ENCODE measurements around the gene MCTP2. TPM values are rescaled to one million over a fixed set of nuclear protein-coding genes. Genes with fewer than 3 reads are reported as not detected.

MCTP2 gene
- total RNA-seq, 1 experiment from 2014 or later, result 1.3 TPM

DNA sequence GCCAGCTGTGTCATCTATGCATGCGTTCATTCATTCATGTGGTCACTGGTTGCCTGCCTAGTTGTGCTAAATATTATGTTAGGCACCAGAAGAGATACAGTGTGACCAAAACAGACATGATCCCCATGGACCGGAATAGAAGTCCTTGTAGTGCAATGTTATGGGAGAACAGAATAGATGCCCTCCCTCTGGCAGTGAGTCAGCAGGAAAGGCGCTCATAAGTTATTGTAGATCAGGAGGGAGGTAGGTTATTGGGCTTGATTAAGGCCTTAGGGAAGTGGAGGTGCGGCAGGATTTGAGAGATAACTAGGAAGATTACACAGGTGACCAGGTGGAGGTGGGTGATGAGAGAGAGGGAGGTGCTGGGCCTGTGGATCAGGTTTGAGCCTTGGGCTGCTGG is 5.2 kb downstream of the MCTP2 start:
- Histone ChIP-seq H3K79me1 (ENCODE audit: insufficient read depth, low read depth, low read length, poor library complexity, severe bottlenecking) (no peaks in the 10 kb centered on the region), H2BK12ac (ENCODE audit: insufficient read length, low read depth, low read length) (no peak overlapping the region), H3K4me1 (ENCODE audit: insufficient read depth, low read length) (no peaks in the 10 kb centered on the region; the same call in 1 of the 2 replicates), H4K91ac (ENCODE audit: insufficient read length, low read depth, low read length) (no peak overlapping the region), H3K23ac (ENCODE audit: insufficient read length, low read depth, low read length) (no peak overlapping the region), H4K8ac (replicated peaks; ENCODE audit: insufficient read length, low read depth, low read length) (no peak overlapping the region), H2AFZ (ENCODE audit: low read length) (no peak overlapping the region), H2AK5ac (ENCODE audit: insufficient read length, low read length) (no peak overlapping the region), H3K9me3 (ENCODE audit: control insufficient read depth, low read depth, low read length) (no peaks in the 10 kb centered on the region), H3K27me3 (ENCODE audit: insufficient read depth, low read length) (peaks cover 2% of the 10 kb centered on the region; the same call in 1 of the 2 replicates), H3K23me2 (ENCODE audit: insufficient read length, low read depth, low read length, poor library complexity, severe bottlenecking) (no peaks in the 10 kb centered on the region), H3K18ac (ENCODE audit: insufficient read length, low read depth, low read length) (no peak overlapping the region), H3K27ac (ENCODE audit: insufficient read length, low read depth, low read length) (no peak overlapping the region), H3K4me2 (ENCODE audit: insufficient read depth, insufficient read length, low read length) (no peak overlapping the region), H2BK5ac (ENCODE audit: insufficient read length, low read length) (no peak overlapping the region), H2BK15ac (ENCODE audit: low read depth, low read length) (no peak overlapping the region), H3K14ac (ENCODE audit: insufficient read depth, low read length) (no peak overlapping the region), H3K56ac (ENCODE audit: insufficient read length, low read depth, low read length) (no peak overlapping the region), H3K4ac (ENCODE audit: low read depth, low read length) (no peak overlapping the region), H3K9ac (ENCODE audit: extremely low read depth, insufficient read length, low read length) (no peak overlapping the region), H3T11ph (ENCODE audit: low read length) (no peak overlapping the region), H4K20me1 (ENCODE audit: control insufficient read depth, insufficient read depth, insufficient read length) (no peaks in the 10 kb centered on the region), H3K79me2 (ENCODE audit: insufficient read depth, low read length) (no peaks in the 10 kb centered on the region), H2BK20ac (ENCODE audit: low read depth, low read length, poor library complexity, severe bottlenecking) (no peak overlapping the region), H2BK120ac (ENCODE audit: low read depth, low read length, poor library complexity, severe bottlenecking) (no peak overlapping the region), H4K5ac (ENCODE audit: insufficient read length, low read depth, low read length) (no peak overlapping the region)
- Mint-ChIP-seq H3K27ac (no peak overlapping the region), H3K4me1 (peaks cover 11 to 14% of the 10 kb centered on the region in 2 experiments), H3K9me3 (no peaks in the 10 kb centered on the region), H3K4me3 (no peak overlapping the region), H3K36me3 (ENCODE audit: insufficient read depth in 1 of 3, low read depth in 3 of 3) (no peaks in the 10 kb centered on the region), H3K27me3 (ENCODE audit: low read depth) (peaks cover 27% of the 10 kb centered on the region)
- no peak for DNase-seq
- TF ChIP-seq, protein P1, sequence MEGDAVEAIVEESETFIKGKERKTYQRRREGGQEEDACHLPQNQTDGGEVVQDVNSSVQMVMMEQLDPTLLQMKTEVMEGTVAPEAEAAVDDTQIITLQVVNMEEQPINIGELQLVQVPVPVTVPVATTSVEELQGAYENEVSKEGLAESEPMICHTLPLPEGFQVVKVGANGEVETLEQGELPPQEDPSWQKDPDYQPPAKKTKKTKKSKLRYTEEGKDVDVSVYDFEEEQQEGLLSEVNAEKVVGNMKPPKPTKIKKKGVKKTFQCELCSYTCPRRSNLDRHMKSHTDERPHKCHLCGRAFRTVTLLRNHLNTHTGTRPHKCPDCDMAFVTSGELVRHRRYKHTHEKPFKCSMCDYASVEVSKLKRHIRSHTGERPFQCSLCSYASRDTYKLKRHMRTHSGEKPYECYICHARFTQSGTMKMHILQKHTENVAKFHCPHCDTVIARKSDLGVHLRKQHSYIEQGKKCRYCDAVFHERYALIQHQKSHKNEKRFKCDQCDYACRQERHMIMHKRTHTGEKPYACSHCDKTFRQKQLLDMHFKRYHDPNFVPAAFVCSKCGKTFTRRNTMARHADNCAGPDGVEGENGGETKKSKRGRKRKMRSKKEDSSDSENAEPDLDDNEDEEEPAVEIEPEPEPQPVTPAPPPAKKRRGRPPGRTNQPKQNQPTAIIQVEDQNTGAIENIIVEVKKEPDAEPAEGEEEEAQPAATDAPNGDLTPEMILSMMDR (conservative IDR thresholded peaks at IDR 0.05), result no peak
- no CpG with 5 or more reads among the region's 4 CpGs for WGBS (ENCODE audit: extremely low coverage, insufficient read length, low lambda C conversion rate)

Measured in H9 (cell line).